GM21737 (cell line): Measurements from ENCODE around the gene GABBR1.

ENCODE experiments used
- ATAC-seq: cut with Tn5 transposase; IDR thresholded peaks from one replicate; pipeline ENCODE4 v1.9.1; 2021; ENCODE audit warnings: mild to moderate bottlenecking, moderate library complexity; ENCODE audit not compliant: unreplicated experiment

Gene GABBR1

GRCh38 chr6:29529956-29530355 is 103.0 kb downstream of the GABBR1 start:
- no peak for ATAC-seq

- no peak for ATAC-seq
These were observed 103.9 kb downstream of the GABBR1 start for GRCh38 chr6:29528988-29529560.

- ATAC-seq = no peak
These were observed 104.6 kb downstream of the GABBR1 start for GRCh38 chr6:29528300-29528931.

GRCh38 chr6:29527564-29527963 is 105.4 kb downstream of the GABBR1 start:
- no peak for ATAC-seq

GRCh38 chr6:29527126-29527525 is 105.9 kb downstream of the GABBR1 start:
- no peak for ATAC-seq

- no peak for ATAC-seq
These were observed 107.7 kb downstream of the GABBR1 start for GRCh38 chr6:29525311-29525639.

- ATAC-seq = no peak
These were observed 108.3 kb downstream of the GABBR1 start for GRCh38 chr6:29524444-29525310.

- ATAC-seq = no peak
These were observed 108.9 kb downstream of the GABBR1 start for GRCh38 chr6:29524044-29524443.

GRCh38 chr6:29522227-29522626 is 110.8 kb downstream of the GABBR1 start:
- no peak for ATAC-seq

GRCh38 chr6:29521006-29521680 is 111.8 kb downstream of the GABBR1 start:
- ATAC-seq = no peak

- ATAC-seq = no peak
These were observed 112.8 kb downstream of the GABBR1 start for GRCh38 chr6:29520232-29520631.

GRCh38 chr6:29519291-29520010 is 113.5 kb downstream of the GABBR1 start:
- no peak for ATAC-seq

GRCh38 chr6:29517728-29518440 is 115.1 kb downstream of the GABBR1 start:
- ATAC-seq = no peak

- no peak for ATAC-seq
These were observed 115.7 kb downstream of the GABBR1 start for GRCh38 chr6:29517245-29517644.

GRCh38 chr6:29516108-29516507 is 116.9 kb downstream of the GABBR1 start:
- no peak for ATAC-seq

- no peak for ATAC-seq
These were observed 122.2 kb downstream of the GABBR1 start for GRCh38 chr6:29510746-29511300.

- ATAC-seq = no peak
These were observed 122.8 kb downstream of the GABBR1 start for GRCh38 chr6:29510202-29510601.
